ENCODE data around the gene SFN.
A peak's percentile ranks its signal among the peaks of the same experiment; 100 is the strongest.
"Not testable (repeated sequence)": the region's sequence is repeated elsewhere in the genome, so short reads cannot be mapped to it uniquely, and the experiment has no call there.

Gene SFN

GRCh38 chr1:26839339-26839722 lies 23.6 kb upstream of the SFN start:
- DNase-seq (ENCODE audit: low spot score) (no peak), FAIRE-seq (no peak)

GRCh38 chr1:26839779-26840178 lies 23.2 kb upstream of the SFN start:
- no peak for FAIRE-seq
- DNase-seq (ENCODE audit: low spot score): no peak

- DNase-seq (ENCODE audit: low spot score) (no peak), FAIRE-seq (no peak)
Observed at GRCh38 chr1:26844424-26845196, 18.3 kb upstream of the SFN start.

GRCh38 chr1:26847826-26848225 lies 15.1 kb upstream of the SFN start:
- FAIRE-seq; DNase-seq (ENCODE audit: low spot score): not testable (repeated sequence)

- no peak for DNase-seq (ENCODE audit: low spot score)
- FAIRE-seq: no peak
Observed at GRCh38 chr1:26848499-26848898, 14.4 kb upstream of the SFN start.

- FAIRE-seq: peak; percentile 78
- DNase-seq (ENCODE audit: low spot score): peak; percentile 83
Observed at GRCh38 chr1:26848941-26849774, 13.8 kb upstream of the SFN start.

GRCh38 chr1:26851106-26851684 lies 11.8 kb upstream of the SFN start:
- DNase-seq (ENCODE audit: low spot score) (no peak), FAIRE-seq (no peak)

GRCh38 chr1:26852701-26853100 lies 10.2 kb upstream of the SFN start:
- DNase-seq (ENCODE audit: low spot score) (no peak), FAIRE-seq (no peak)

GRCh38 chr1:26853156-26853555 lies 9.8 kb upstream of the SFN start:
- FAIRE-seq (peak; percentile 73), DNase-seq (ENCODE audit: low spot score) (peak; percentile 81)

GRCh38 chr1:26853600-26853999 lies 9.3 kb upstream of the SFN start:
- DNase-seq (ENCODE audit: low spot score) (no peak), FAIRE-seq (no peak)

GRCh38 chr1:26854906-26855305 lies 8.0 kb upstream of the SFN start:
- FAIRE-seq (no peak), DNase-seq (ENCODE audit: low spot score) (no peak)

GRCh38 chr1:26855636-26856035 lies 7.3 kb upstream of the SFN start:
- no peak for FAIRE-seq

GRCh38 chr1:26856181-26856580 lies 6.8 kb upstream of the SFN start:
- DNase-seq (ENCODE audit: low spot score) (no peak), FAIRE-seq (no peak)

More at GRCh38 chr1:26855636-26856035, 7.3 kb upstream of the SFN start:
- DNase-seq (ENCODE audit: low spot score): no peak

GRCh38 chr1:26856604-26857469 lies 6.1 kb upstream of the SFN start:
- FAIRE-seq (no peak), DNase-seq (ENCODE audit: low spot score) (no peak)

- no peak for FAIRE-seq
- DNase-seq (ENCODE audit: low spot score): no peak
Observed at GRCh38 chr1:26857473-26858060, 5.4 kb upstream of the SFN start.

- DNase-seq (ENCODE audit: low spot score) (no peak), FAIRE-seq (no peak)
Observed at GRCh38 chr1:26858160-26858559, 4.8 kb upstream of the SFN start.

GRCh38 chr1:26858891-26859640 lies 3.9 kb upstream of the SFN start:
- FAIRE-seq: no peak
- DNase-seq (ENCODE audit: low spot score): no peak

- FAIRE-seq (no peak), DNase-seq (ENCODE audit: low spot score) (peak; percentile 47)
Observed at GRCh38 chr1:26861286-26861701, 1.7 kb upstream of the SFN start.

GRCh38 chr1:26861889-26862378 lies 1.0 kb upstream of the SFN start:
- DNase-seq (ENCODE audit: low spot score): peak; percentile 49

GRCh38 chr1:26863685-26864077 lies 732 bp downstream of the SFN start:
- FAIRE-seq (no peak), DNase-seq (ENCODE audit: low spot score) (no peak)

More at GRCh38 chr1:26861889-26862378, 1.0 kb upstream of the SFN start:
- no peak for FAIRE-seq
